ENCODE results near the gene FAM236B.
"Not testable (repeated sequence)": the region's sequence is repeated elsewhere in the genome, so short reads cannot be mapped to it uniquely, and the experiment has no call there.

Gene FAM236B

DNA sequence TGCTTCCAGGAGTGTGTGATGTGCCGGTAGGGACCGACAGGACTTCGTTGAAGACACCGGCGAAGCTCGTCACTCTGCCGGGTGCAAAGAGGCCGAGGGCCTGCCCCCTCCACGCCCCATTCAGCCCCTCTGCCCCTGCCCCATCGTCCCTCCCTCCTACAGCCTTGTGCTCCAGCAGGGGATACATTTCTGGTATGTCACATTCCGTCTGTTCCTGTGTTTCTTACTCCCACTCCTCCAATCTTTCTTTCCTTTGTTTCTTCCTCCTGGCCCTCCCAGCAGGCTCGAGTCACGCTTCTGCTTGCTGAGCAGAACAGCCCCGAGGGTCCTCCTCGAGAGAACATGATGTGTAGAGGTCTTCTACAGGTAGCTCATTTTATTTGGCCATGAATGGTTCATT, at the start of gene FAM236B:
TSS of gene FAM236B (minus strand) at position 101 of the 400 bp plus-strand sequence. CDS start at position 1, 100 bp downstream.
- DNase-seq = not testable (repeated sequence)

DNA sequence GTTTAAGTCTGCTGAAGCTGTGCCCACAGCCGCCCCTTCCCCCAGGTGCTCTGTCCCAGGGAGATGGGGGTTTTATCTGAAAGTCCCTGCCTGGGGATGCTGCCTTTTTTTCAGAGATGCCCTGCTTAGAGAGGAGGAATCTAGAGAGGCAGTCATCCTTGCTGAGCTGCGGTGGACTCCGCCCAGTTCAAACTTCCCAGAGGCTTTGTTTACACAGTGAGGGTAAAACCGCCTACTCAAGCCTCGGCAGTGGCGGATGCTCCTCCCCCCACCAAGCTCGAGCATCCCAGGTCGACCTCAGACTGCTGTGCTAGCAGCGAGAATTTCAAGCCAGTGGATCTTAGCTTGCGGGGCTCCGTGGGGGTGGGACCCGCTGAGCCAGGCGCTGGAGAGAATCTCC, 48.2 kb upstream of the FAM236B start:
- not testable (repeated sequence) for DNase-seq

DNA sequence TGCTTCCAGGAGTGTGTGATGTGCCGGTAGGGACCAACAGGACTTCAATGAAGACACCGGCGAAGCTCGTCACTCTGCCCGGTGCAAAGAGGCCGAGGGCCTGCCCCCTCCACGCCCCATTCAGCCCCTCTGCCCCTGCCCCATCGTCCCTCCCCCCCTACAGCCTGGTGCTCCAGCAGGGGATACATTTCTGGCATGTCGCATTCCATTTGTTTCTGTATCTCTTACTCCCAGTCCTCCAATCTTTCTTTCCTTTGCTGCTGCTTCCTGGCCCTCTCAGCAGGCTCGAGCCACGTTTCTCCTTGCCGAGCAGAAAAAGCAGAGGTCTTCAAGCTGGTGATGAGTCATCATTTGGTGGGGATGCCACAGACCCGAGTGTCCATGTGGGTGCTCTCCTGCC, 25.6 kb upstream of the FAM236B start, which contains the start of gene FAM236D:
TSS of gene FAM236D (minus strand) at position 101 of the 400 bp plus-strand sequence. CDS start at position 1, 100 bp downstream.
- DNase-seq = not testable (repeated sequence)

DNA sequence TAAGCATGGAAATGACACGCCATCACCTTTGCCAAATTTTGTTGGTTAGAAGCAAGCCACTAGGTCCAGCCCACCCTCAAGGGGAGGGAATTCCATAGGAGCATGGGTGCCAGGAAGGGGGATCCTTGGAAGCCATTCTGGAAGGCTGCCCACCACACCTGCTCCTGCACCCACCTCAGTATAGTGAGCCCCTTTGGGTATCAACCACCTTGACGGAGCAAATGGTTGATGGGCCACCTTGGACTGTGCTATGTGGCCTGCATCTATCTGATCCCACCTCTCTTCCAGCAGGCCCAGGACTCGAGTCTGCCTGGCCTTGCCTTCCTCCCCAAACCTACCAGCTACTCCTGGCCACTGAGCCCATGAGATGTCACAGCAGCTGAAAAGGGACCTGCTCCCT, 7.9 kb upstream of the FAM236B start:
- DNase-seq = not testable (repeated sequence)

DNA sequence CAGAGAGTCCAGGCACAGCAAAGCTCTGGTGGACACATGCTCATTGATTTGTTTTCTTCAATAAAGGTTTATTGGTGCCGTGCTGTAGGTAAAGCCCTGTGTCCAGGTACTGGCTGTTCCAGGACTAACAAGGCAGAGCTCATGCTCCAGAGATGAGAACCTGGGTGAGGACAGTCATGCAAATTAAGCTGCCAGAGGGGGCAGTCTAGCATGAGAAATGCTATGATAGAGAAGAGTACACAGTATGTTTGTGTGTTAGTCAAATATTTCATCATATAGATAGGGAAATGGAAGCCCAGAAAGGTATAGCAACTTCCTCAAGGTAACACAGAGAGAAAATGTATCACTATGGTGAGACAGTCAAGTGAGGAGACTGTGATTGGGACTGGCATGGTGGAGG, 5.7 kb upstream of the FAM236B start:
- not testable (repeated sequence) for DNase-seq

DNA sequence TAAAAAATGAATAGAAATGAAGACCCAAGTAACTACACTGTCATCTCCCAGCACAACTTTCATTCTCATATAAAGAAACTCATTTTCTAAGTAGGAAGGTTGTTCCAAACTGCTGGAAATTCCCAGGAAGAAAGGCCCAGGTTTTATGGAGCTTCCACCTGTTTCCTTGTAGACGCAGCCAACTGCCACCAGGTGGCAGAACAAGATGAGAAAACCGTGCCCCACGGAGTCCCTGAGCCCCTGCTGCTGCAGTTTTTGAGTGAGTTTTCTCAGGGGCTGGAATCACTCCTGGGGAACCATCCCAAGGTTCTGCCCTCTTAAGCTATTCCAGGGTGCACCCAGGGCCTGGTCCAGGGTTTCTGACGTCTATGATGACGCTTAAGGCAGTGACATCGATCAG, 1.5 kb upstream of the FAM236B start:
- DNase-seq = not testable (repeated sequence)

DNA sequence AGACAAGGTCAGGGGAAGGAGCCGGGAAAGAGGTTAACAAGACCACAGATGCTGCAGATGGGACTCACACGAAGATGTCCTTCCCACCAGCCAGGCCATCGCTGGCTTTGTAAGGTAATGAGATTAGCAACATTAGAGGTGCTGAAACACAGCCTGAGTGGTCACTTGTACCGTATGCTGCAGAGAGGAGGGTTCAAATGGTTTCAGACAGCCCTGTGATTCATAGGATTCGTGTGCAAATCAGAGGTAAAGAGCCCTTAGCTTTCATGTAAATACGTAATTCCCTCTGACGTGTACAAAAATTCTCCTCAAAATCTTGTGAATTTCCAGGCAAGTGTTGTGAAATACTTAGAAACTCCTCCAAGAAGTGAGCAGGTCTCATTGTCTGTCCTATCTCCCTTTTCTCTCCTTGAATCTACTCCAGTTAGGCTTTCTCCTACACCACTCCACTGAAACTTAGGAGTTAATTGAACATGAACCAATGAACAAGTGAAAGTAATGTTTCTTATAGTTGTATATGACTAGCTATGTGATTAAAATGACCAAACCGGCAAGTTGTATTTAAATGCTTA, 991 bp upstream of the FAM236B start:
- DNase-seq = not testable (repeated sequence)

DNA sequence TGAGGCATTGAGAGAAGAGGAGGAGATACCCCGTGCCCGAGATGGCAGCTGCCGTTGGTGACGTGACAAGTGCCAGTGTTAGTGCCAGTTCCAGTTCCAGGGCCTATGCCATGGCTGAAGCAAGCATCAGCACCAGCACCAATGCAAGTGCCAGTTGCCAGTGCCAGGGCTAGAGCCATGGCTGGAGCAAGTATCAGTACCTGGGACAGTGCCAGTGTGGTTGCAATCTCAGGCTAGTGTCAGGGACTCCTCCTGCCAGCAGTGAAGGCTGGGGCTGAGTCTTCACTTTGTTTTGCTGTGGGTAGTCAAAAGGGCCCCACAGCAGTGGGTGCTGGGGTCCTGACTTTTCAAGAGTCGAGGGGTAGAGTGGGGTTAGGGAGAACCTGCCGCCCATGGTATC, 4.3 kb downstream of the FAM236B start:
- not testable (repeated sequence) for DNase-seq

DNA sequence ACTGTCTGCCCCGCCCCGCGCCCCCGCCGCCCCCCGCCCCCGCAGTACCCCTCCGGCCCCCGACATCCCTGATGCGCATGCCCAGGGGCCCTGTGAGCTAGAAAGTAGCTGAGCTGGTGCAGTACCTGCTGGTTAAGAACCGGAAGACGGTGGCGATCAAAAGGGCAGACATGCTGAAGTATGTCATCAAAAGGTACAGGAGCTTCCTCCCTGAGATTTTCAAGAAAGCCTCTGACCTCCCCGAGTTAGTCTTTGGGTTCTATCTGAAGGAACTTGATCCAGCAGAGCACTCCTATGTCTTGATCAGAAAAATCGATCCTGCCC, 5.0 kb downstream of the FAM236B start:
- DNase-seq = not testable (repeated sequence)

DNA sequence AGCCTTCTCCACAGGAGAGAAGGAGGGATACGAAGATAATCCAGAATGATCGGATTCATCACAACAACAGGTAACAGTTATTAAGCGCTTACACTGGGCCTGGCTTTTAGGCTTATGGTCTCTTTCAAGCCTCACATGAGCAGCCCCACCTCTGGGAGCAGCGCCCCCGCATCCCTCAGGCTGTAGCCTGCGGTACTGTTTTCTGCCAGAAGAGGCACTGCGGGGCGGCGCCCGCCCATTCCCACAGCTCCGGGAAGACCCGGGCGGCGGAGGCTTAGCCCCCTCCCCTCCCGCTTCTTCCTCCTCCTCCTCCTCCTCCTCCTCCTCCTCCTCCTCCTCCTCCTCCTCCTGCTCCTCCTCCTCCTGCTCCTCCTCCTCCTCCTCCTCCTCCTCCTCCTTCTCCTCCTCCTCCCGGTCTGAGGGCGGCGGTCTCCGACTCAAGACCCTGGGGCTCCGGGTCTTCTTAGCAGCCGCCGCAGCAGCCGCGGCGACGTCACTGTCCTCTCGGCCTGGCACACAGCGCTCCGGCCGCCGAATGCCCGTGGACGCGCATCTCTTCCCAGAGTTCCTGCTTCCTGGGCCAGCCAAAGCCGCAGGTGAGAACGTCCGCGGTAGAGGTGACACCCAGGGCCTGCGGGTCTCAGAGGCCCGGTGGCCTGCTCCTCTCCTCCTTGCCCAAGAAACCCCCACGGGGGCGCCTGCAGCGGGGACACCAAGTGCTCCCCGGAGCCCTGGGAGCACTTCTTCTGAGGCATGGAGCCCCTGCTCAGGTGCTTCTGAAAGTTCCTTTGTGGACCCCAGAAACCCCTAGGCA, 5.6 kb downstream of the FAM236B start, which contains the start of gene DMRTC1B:
TSS of gene DMRTC1B (plus strand) at position 238 of the 814 bp plus-strand sequence. CDS start 68,246 bp downstream, outside the sequence.
- not testable (repeated sequence) for DNase-seq

DNA sequence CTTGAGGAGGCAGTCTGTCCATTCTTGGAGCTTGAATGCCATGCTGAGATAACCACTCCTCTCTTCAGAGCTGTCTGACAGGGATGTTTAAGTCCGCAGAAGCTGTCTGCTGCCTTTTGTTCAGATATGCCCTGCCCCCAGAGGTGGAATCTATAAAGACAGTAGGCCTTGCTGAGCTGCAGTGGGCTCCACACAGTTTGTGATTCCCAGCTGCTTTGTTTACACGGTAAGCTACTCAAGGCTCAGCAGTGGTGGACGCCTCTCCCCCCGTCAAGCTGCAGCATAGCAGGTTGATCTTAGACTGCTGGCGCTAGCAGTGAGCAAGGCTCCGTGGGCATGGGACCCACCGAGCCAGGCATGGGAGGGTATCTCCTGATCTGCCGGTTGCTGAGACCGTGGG, 22.0 kb downstream of the FAM236B start:
- not testable (repeated sequence) for DNase-seq

DNA sequence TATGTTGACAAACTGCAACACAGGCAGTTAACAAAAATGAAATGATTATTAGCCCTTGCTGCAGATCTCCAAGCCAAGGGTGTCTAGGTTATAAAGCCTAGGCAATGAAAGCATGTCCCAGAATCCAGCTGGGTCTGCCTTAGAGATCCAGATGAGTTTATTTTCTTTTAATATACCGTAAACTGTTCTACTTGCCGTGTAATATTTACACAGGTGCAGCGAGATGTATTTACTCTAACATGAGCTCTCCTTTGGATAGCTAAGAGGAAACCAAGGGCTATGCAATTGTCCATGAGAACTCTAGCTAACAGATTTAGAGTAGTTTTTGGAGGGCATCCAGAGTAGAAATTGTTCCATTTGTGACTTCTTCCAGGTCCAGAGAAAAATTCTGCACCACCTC, 33.9 kb downstream of the FAM236B start:
- not testable (repeated sequence) for DNase-seq

DNA sequence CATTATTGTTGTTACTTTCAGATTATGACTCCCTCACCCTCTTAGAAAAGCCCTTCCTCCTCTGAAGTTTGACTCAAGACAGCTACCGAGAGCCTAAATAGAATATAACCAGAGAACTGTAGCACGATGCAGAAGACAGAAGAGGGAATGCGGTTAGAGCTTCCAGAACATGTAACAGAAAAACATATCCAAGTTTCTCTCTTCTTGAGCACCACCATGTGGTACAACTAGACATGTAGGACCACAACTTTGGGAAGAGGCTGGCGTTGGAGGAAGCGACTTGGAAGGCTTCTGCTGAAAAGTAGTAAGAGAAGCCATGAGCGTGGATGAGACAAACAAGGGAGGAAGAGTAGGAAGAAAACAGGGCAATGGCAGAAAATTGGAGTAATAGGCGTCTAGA, 36.9 kb downstream of the FAM236B start:
- DNase-seq = not testable (repeated sequence)

DNA sequence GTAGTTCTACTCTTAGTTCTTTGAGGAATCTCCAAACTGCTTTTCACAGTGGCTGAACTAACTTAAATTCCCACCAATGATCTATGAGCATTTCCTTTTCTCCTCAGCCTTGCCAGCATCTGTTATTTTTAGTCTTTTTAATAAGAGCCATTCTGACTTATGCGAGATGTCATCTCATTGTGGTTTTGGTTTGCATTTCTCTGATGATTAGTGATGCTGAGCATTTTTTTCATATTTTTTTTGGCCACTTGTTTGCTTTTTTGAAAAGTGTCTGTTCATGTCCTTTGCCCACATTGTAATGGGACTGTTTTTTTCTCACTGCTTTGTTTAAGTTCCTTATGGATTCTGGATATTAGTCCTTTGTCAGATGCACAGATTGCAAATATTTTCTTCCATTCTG, 46.9 kb downstream of the FAM236B start:
- DNase-seq = no peak

DNA sequence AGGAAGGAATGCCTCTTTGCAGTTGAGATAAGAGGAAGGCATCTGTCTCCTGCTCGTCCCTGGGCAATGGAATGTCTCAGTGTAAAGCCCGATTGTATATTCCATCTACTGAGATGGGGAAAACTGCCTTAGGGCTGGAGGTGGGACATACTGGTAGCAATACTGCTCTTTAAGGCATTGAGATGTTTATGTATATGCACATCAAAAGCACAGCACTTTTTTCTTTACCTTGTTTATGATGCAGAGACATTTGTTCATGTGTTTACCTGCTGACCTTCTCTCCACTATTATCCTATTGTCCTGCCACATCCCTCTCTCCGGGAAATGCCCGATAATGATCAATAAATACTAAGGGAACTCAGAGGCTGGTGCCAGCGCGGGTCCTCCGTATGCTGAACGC, 48.8 kb downstream of the FAM236B start:
- not testable (repeated sequence) for DNase-seq

Measured in NCI-H2171 (cell line).